Hepatocyte (in vitro differentiated cells): ENCODE results near the gene ATP9B.

Source experiments
- CTCF ChIP-seq: fragments of 200-600 bp; sonication (generic); IDR thresholded peaks from 2 replicates; pipeline ENCODE4 v1.5.1; 2016; ENCODE audit warnings: antibody characterized with exemption, mild to moderate bottlenecking; ENCODE audit not compliant: poor library complexity
- EZH2 ChIP-seq: fragments of 200-600 bp; sonication (generic); IDR thresholded peaks from 2 replicates; pipeline ENCODE4 v1.6.1; 2016; ENCODE audit warnings: antibody characterized with exemption, mild to moderate bottlenecking, borderline replicate concordance
- EZH2phosphoT487 ChIP-seq: fragments of 200-600 bp; sonication (generic); IDR thresholded peaks from one replicate; pipeline ENCODE4 v1.6.1; 2018; ENCODE audit warnings: antibody characterized with exemption, mild to moderate bottlenecking, low read depth, moderate library complexity; ENCODE audit not compliant: unreplicated experiment, severe bottlenecking

GRCh38 chr18:79283131-79283810 lies 214.1 kb downstream of the ATP9B start:
- TF ChIP-seq CTCF (no peak), EZH2 (no peak), EZH2phosphoT487 (no peak)
